GM18868 (cell line): ENCODE measurements around the gene CD82.
"Not testable (repeated sequence)": the region's sequence is repeated elsewhere in the genome, so short reads cannot be mapped to it uniquely, and the experiment has no call there.

Experiments
- ATAC-seq: cut with Tn5 transposase; IDR thresholded peaks from one replicate; pipeline ENCODE4 v1.9.1; 2021; ENCODE audit warnings: mild to moderate bottlenecking, moderate library complexity; ENCODE audit not compliant: unreplicated experiment

The CD82 gene

GRCh38 chr11:44658506-44658850 lies 93.0 kb downstream of the CD82 start:
- ATAC-seq, result no peak

GRCh38 chr11:44659641-44660040 lies 94.2 kb downstream of the CD82 start:
- ATAC-seq, result no peak

GRCh38 chr11:44660535-44660934 lies 95.1 kb downstream of the CD82 start:
- not testable (repeated sequence) for ATAC-seq

- no peak for ATAC-seq
Observed at GRCh38 chr11:44661311-44661717, 95.9 kb downstream of the CD82 start.
